HEK293 (cell line): ENCODE results near the gene HEBP2.

Experiments used
- CTCF ChIA-PET: fragments of 350-600 bp; formaldehyde crosslinking; extraction: SDS; loops from one replicate; lab custom pipeline; 2021; ENCODE audit warnings: antibody characterized with exemption; lab: Yijun Ruan, JAX
- POLR2A ChIA-PET: fragments of 300-600 bp; formaldehyde crosslinking; extraction: SDS; loops from one replicate; lab custom pipeline; 2020; ENCODE audit warnings: antibody characterized with exemption, inconsistent platforms; lab: Yijun Ruan, JAX
- H3K27ac ChIP-seq: fragments of 200-500 bp; sonication (Bioruptor generic); 2 replicates; pipeline ENCODE4 v1.5.1; 2014; ENCODE audit warnings: low read depth, low read length, control low read depth, inconsistent platforms; ENCODE audit errors: extremely low read depth
- H3K36me3 ChIP-seq, 2 experiments: fragments of 200-500 bp in 1 of 2; sonication (Bioruptor generic) in 1 of 2; 1 replicate in 1 of 2; 2 replicates in 1 of 2; pipeline ENCODE4 v1.5.1; 2014 to 2017; ENCODE audit warnings: inconsistent platforms in 2 of 2, low read length in 2 of 2; ENCODE audit not compliant: control insufficient read depth in 2 of 2, insufficient read depth in 1 of 2
- H3K4me1 ChIP-seq: fragments of 200-500 bp; sonication (Bioruptor generic); 2 replicates; pipeline ENCODE4 v1.5.1; 2014; ENCODE audit warnings: mild to moderate bottlenecking, low read length, inconsistent platforms; ENCODE audit not compliant: control insufficient read depth, insufficient read depth
- H3K4me3 ChIP-seq: 2 replicates; pipeline ENCODE4 v1.5.1; 2011; ENCODE audit warnings: low read depth, mild to moderate bottlenecking, control low read depth, low read length, moderate library complexity
- H3K9me3 ChIP-seq: fragments of 200-500 bp; sonication (Bioruptor generic); 2 replicates; pipeline ENCODE4 v1.5.1; 2014; ENCODE audit warnings: low read depth, low read length, inconsistent platforms; ENCODE audit not compliant: control insufficient read depth, insufficient read depth
- ATF2 ChIP-seq: fragments of 450-650 bp; formaldehyde crosslinking; IDR thresholded peaks from 2 replicates; pipeline ENCODE4 v1.5.1; 2016; ENCODE audit warnings: missing biosample characterization, missing genetic modification characterization, low read depth
- GLI4 ChIP-seq: fragments of 450-650 bp; formaldehyde crosslinking; IDR thresholded peaks from 2 replicates; pipeline ENCODE4 v1.5.1; 2016; ENCODE audit warnings: missing biosample characterization, missing genetic modification characterization
- GLIS2 ChIP-seq: fragments of 450-650 bp; formaldehyde crosslinking; IDR thresholded peaks from 2 replicates; pipeline ENCODE4 v1.5.1; 2016; ENCODE audit warnings: missing biosample characterization, missing genetic modification characterization
- PRDM1 ChIP-seq: fragments of 450-650 bp; formaldehyde crosslinking; IDR thresholded peaks from 2 replicates; pipeline ENCODE4; 2016; ENCODE audit warnings: missing biosample characterization, missing genetic modification characterization
- WT1 ChIP-seq: fragments of 450-650 bp; formaldehyde crosslinking; IDR thresholded peaks from 2 replicates; pipeline ENCODE4 v1.5.1; 2016; ENCODE audit warnings: missing biosample characterization, missing genetic modification characterization
- ZBTB26 ChIP-seq: fragments of 450-650 bp; formaldehyde crosslinking; optimal IDR thresholded peaks from 2 replicates; pipeline ENCODE3; 2016; ENCODE audit warnings: missing biosample characterization, mild to moderate bottlenecking, missing genetic modification characterization
- ZFP3 ChIP-seq: fragments of 450-650 bp; formaldehyde crosslinking; IDR thresholded peaks from 2 replicates; pipeline ENCODE4 v1.5.1; 2016; ENCODE audit warnings: low read depth, missing biosample characterization, missing genetic modification characterization
- ZFP37 ChIP-seq: fragments of 450-650 bp; formaldehyde crosslinking; IDR thresholded peaks from 2 replicates; pipeline ENCODE4 v1.5.1; 2016; ENCODE audit warnings: missing biosample characterization, missing genetic modification characterization
- ZNF292 ChIP-seq: fragments of 450-650 bp; formaldehyde crosslinking; IDR thresholded peaks from 2 replicates; pipeline ENCODE4 v1.5.1; 2016; ENCODE audit warnings: low read depth, missing biosample characterization, missing genetic modification characterization, borderline replicate concordance
- ZNF549 ChIP-seq: fragments of 450-650 bp; IDR thresholded peaks from 2 replicates; pipeline ENCODE4 v1.5.1; 2018; ENCODE audit warnings: missing biosample characterization, missing genetic modification characterization, mild to moderate bottlenecking, inconsistent platforms, moderate library complexity
- ZNF561 ChIP-seq: fragments of 450-650 bp; IDR thresholded peaks from 2 replicates; pipeline ENCODE4 v1.5.1; 2018; ENCODE audit warnings: missing biosample characterization, missing genetic modification characterization, borderline replicate concordance
- ZNF629 ChIP-seq: fragments of 450-650 bp; formaldehyde crosslinking; IDR thresholded peaks from 2 replicates; pipeline ENCODE4 v1.5.1; 2017; ENCODE audit warnings: missing biosample characterization, missing genetic modification characterization
- ZNF660 ChIP-seq: fragments of 450-650 bp; IDR thresholded peaks from 2 replicates; pipeline ENCODE4 v1.5.1; 2018; ENCODE audit warnings: missing biosample characterization, mild to moderate bottlenecking, missing genetic modification characterization
- ZSCAN30 ChIP-seq: fragments of 450-650 bp; IDR thresholded peaks from 2 replicates; pipeline ENCODE4 v1.5.1; 2018; ENCODE audit warnings: missing biosample characterization, mild to moderate bottlenecking, missing genetic modification characterization, moderate library complexity
- ZSCAN5A ChIP-seq: fragments of 450-650 bp; formaldehyde crosslinking; IDR thresholded peaks from 2 replicates; pipeline ENCODE4 v1.5.1; 2016; ENCODE audit warnings: missing biosample characterization, missing genetic modification characterization
- TF ChIP-seq, protein P1 (sequence below): fragments of 450-650 bp; formaldehyde crosslinking; IDR thresholded peaks from 2 replicates; pipeline ENCODE4 v1.5.1; 2016; ENCODE audit warnings: missing biosample characterization, missing genetic modification characterization

The HEBP2 gene

GRCh38 chr6:138441965-138442364, 37.9 kb downstream of the HEBP2 start:
- no peak for TF ChIP-seq GLIS2
- TF ChIP-seq ZFP3 = no peak
- TF ChIP-seq ZNF292 (tag by site-specific recombination) = no peak
- no peak for TF ChIP-seq PRDM1 (tag by site-specific recombination)
- TF ChIP-seq ZNF629 = no peak
- TF ChIP-seq ZSCAN30 = no peak
- H3K4me3 ChIP-seq = no peak overlapping the region
- no peak overlapping the region for H3K27ac ChIP-seq
- ChIA-PET CTCF (interaction anchor here (1.0 to 3.3 kb wide), 5 partner anchors 8 to 76 kb away, joined by 3 to 15 read pairs (median 4); no protein-coding TSS in a partner anchor), POLR2A (no interaction called here)
- no peaks in the 10 kb centered on the region for H3K9me3 ChIP-seq
- H3K4me1 ChIP-seq = no peaks in the 10 kb centered on the region
- H3K36me3 ChIP-seq = peaks cover 0 to 23% of the 10 kb centered on the region in 2 experiments; a peak in 1 of 3 replicates

DNA sequence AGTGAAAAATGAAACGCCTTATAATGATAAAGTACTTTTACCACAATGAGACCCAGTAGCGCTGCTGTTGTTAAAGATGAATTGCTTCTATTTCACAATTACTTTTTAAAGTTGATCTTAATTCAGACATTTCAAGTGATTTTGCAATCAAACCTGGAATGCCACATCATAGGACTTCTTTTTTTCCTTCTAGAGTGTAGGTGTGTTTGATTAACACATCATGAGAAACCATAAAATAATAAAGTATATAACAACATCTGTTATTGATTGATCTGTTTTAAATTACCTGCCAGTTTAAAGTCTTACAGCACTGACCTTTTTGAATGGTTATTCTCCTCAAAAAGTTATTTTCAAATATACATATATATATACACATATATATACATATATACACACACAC, 38.6 kb downstream of the HEBP2 start:
- Histone ChIP-seq H3K9me3 (no peaks in the 10 kb centered on the region), H3K36me3 (peaks cover 0 to 22% of the 10 kb centered on the region in 2 experiments; a peak in 2 of 3 replicates), H3K4me1 (no peaks in the 10 kb centered on the region), H3K27ac (no peak overlapping the region)
- TF ChIP-seq ZSCAN5A (tag by site-specific recombination) = no peak
- no peak for TF ChIP-seq ZBTB26 (tag by site-specific recombination)
- no peak for TF ChIP-seq ATF2 (tag by site-specific recombination)
- no peak for TF ChIP-seq ZNF660 (tag by site-specific recombination)
- TF ChIP-seq ZNF561 (tag by site-specific recombination) = no peak
- no peak for TF ChIP-seq ZFP37
- TF ChIP-seq, protein P1, sequence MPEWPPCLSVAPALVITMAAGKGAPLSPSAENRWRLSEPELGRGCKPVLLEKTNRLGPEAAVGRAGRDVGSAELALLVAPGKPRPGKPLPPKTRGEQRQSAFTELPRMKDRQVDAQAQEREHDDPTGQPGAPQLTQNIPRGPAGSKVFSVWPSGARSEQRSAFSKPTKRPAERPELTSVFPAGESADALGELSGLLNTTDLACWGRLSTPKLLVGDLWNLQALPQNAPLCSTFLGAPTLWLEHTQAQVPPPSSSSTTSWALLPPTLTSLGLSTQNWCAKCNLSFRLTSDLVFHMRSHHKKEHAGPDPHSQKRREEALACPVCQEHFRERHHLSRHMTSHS (tag by site-specific recombination) = no peak
- no peak for TF ChIP-seq GLI4 (tag by site-specific recombination)
- TF ChIP-seq, all 188 proteins: peak for 0
- H3K4me3 ChIP-seq = no peak overlapping the region
- POLR2A ChIA-PET = no interaction called here
- CTCF ChIA-PET = interaction anchor here (1.3 to 3.3 kb wide), 3 partner anchors 15 to 75 kb away, joined by 3 to 15 read pairs (median 6); no protein-coding TSS in a partner anchor

DNA sequence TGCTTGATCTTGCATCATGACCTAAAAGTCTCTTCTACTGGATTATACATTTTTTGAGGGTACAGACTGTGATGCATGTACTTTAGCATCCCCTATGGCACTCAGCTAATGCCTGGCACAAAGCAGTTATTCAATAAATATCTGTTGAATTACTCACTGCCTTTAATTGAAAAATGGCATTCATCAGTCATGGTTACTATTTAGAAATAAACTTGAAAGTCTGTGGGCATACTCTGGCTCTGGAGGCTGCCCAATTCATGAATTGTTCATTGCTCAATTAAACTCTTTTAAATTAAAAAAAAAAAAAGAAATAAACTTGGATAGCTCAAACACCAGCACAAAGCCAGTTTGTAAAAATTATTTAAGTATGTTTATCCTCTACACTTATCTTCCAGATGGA, 40.0 kb downstream of the HEBP2 start:
- TF ChIP-seq WT1 (tag by site-specific recombination) (no peak), ZNF549 (peak; percentile 98)
- ChIA-PET POLR2A (interaction anchor here (0.7 kb wide), 1 partner anchor 57 kb away, joined by 3 read pairs; no protein-coding TSS in a partner anchor), CTCF (interaction anchor here (0.6 to 1.4 kb wide), 4 partner anchors 12 to 813 kb away, joined by 3 to 4 read pairs (median 4); no protein-coding TSS in a partner anchor)

More for the DNA sequence above, 40.0 kb downstream of the HEBP2 start:
- H3K9me3 ChIP-seq = no peaks in the 10 kb centered on the region
- peaks cover 0 to 19% of the 10 kb centered on the region in 2 experiments; a peak in 2 of 3 replicates for H3K36me3 ChIP-seq
- no peak overlapping the region for H3K4me3 ChIP-seq
- H3K4me1 ChIP-seq = no peaks in the 10 kb centered on the region
- no peak overlapping the region for H3K27ac ChIP-seq
